ENCODE data around the gene ANKRD6. TPM values are rescaled to one million over a fixed set of nuclear protein-coding genes. Genes with fewer than 3 reads are reported as not detected.

ANKRD6 gene
- total RNA-seq, 6 experiments from 2014 or later, result 5.3 to 14.8 (median 8.3) TPM

DNA sequence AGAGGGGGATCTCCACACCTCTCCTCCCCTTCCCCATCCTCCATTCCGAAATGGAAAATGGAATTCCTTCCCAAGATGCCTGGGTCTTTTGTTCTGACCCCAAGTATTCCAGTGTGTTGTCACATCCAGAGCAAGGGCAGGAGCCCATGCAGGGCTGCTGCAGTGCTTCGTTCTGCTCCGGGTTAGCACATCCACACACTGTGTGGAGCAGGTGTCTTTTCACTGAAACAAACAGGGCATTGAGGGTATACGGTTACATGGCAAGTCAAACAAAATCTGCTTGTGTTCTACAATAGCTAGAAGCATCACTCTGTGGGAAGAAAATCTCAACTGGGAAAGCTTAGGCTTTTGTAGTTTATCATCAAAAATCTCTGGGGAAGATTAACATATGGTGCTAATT, 148.7 kb downstream of the ANKRD6 start:
- H3K36me3 ChIP-seq, result no peaks in the 10 kb centered on the region
- intact Hi-C loops (cut with DNase I), result no loop called here
- H3K9me3 ChIP-seq, result no peaks in the 10 kb centered on the region
- 88% methylated on average over 3 of the region's 4 CpGs for WGBS (ENCODE audit: insufficient coverage, low coverage, low lambda C conversion rate, missing lambda C conversion rate)
- no peak overlapping the region for H3K4me3 ChIP-seq
- ATAC-seq (no peak), DNase-seq (no peak)
- H3K4me1 ChIP-seq, result no peaks in the 10 kb centered on the region
- H3K27me3 ChIP-seq, result no peaks in the 10 kb centered on the region
- TF ChIP-seq, protein P1, sequence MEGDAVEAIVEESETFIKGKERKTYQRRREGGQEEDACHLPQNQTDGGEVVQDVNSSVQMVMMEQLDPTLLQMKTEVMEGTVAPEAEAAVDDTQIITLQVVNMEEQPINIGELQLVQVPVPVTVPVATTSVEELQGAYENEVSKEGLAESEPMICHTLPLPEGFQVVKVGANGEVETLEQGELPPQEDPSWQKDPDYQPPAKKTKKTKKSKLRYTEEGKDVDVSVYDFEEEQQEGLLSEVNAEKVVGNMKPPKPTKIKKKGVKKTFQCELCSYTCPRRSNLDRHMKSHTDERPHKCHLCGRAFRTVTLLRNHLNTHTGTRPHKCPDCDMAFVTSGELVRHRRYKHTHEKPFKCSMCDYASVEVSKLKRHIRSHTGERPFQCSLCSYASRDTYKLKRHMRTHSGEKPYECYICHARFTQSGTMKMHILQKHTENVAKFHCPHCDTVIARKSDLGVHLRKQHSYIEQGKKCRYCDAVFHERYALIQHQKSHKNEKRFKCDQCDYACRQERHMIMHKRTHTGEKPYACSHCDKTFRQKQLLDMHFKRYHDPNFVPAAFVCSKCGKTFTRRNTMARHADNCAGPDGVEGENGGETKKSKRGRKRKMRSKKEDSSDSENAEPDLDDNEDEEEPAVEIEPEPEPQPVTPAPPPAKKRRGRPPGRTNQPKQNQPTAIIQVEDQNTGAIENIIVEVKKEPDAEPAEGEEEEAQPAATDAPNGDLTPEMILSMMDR (IDR thresholded peaks at IDR 0.05), result no peak
- no peak for TF ChIP-seq POLR2A (IDR thresholded peaks at IDR 0.05)
- no peak overlapping the region for H3K27ac ChIP-seq

DNA sequence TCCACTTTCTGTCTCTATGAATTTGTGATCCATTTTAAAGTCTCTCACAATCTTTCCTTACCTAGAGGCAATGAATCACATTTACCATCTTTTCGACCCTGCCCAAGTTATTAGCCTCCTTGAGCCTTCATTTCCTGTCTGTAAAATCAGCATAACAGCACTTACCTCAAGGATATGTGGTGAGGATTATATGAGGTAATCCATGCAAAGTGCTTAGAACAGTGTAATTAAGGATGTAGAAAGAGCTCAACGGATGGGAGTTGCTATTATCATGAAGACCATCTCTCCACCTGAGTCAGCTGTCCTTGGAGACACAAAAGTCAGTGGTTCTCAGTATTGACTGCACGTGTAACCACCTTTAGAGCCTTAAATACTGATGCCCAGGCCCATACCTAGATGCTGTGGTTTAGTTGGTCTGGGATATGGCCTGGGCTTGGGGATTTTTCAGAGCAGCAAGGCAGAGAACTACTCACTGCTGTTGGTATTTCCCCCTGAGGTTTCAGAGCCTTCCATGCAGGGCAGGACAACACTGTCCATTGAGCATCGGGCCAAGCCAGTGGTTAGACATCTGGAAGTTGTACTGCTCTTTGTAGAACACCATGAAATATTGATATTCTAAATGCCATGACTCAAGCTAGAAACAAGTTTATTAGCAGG, 149.8 kb downstream of the ANKRD6 start:
- DNase-seq (no peak), ATAC-seq (no peak)
- intact Hi-C loops (cut with DNase I), result no loop called here
- no peaks in the 10 kb centered on the region for H3K27me3 ChIP-seq
- no peak for TF ChIP-seq POLR2A (IDR thresholded peaks at IDR 0.05)
- TF ChIP-seq, protein P1 (IDR thresholded peaks at IDR 0.05), result no peak
- WGBS (ENCODE audit: insufficient coverage, low coverage, low lambda C conversion rate, missing lambda C conversion rate), result 71% methylated on average over 3 of the region's 4 CpGs
- no peaks in the 10 kb centered on the region for H3K9me3 ChIP-seq
- H3K4me1 ChIP-seq, result no peaks in the 10 kb centered on the region
- H3K27ac ChIP-seq, result no peak overlapping the region
- H3K4me3 ChIP-seq, result no peak overlapping the region
- no peaks in the 10 kb centered on the region for H3K36me3 ChIP-seq

DNA sequence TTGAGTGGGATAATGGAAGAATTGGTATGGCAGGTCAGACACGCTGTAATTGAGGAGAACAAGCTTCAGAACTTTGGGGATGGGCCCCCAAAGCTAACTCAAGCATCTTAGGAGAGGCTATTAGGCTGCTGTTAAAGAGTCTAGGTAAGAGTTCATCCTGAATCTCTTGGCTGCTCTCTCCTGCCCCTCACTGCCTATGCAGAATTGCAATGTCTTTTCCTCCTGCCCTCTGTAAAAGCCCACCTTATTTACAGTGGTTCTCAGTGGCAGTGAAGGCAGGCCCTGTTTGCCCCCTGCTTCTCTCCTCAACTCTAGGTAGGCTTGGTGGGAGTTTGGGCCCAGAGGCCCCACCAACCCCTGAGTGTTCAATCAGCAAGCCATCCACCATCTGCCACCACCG, 150.6 kb downstream of the ANKRD6 start:
- no peak for DNase-seq
- no peak for TF ChIP-seq POLR2A (IDR thresholded peaks at IDR 0.05)
- TF ChIP-seq, protein P1 (IDR thresholded peaks at IDR 0.05), result no peak
- no peaks in the 10 kb centered on the region for H3K36me3 ChIP-seq
- 93% methylated on average over 2 of the region's 2 CpGs for WGBS (ENCODE audit: insufficient coverage, low coverage, low lambda C conversion rate, missing lambda C conversion rate)
- H3K9me3 ChIP-seq, result no peaks in the 10 kb centered on the region
- H3K4me1 ChIP-seq, result no peaks in the 10 kb centered on the region
- H3K4me3 ChIP-seq, result no peak overlapping the region
- no peak overlapping the region for H3K27ac ChIP-seq
- no peaks in the 10 kb centered on the region for H3K27me3 ChIP-seq
- intact Hi-C loops (cut with DNase I), result no loop called here
- ATAC-seq, result no peak

DNA sequence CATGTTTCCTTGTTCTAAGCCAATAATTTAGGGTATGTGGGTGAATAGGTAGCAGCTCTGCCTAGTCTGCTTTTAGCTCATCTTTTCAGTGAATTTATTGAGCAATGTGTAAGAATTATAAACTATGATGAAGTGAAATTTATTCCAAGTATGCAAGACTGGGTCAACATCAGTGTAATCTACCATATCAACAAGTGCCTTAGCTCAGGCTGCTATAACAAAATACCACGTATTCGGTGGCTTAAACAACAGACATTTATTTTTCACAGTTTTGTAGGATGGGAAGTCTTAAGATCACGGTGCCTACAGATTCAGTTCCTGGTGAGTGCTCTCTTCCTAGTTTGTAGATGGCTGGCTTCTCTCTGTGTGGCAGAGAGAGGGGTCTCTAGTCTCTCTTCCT, 151.6 kb downstream of the ANKRD6 start:
- TF ChIP-seq, protein P1 (IDR thresholded peaks at IDR 0.05), result no peak
- no peak for TF ChIP-seq POLR2A (IDR thresholded peaks at IDR 0.05)
- H3K9me3 ChIP-seq, result no peaks in the 10 kb centered on the region
- ATAC-seq, result no peak
- no peak overlapping the region for H3K4me3 ChIP-seq
- intact Hi-C loops (cut with DNase I), result no loop called here
- DNase-seq, result no peak
- no peaks in the 10 kb centered on the region for H3K4me1 ChIP-seq
- 93% methylated on average over 3 of the region's 3 CpGs for WGBS (ENCODE audit: insufficient coverage, low coverage, low lambda C conversion rate, missing lambda C conversion rate)
- H3K27me3 ChIP-seq, result no peaks in the 10 kb centered on the region
- no peak overlapping the region for H3K27ac ChIP-seq
- no peaks in the 10 kb centered on the region for H3K36me3 ChIP-seq

All from right lobe of liver (tissue), 6 donors.